ENCODE data around the gene ARAP1. TPM values are rescaled to one million over a fixed set of nuclear protein-coding genes. Genes with fewer than 3 reads are reported as not detected.

ARAP1 gene
- total RNA-seq, 4 donors from 2014 or later: 18.3 to 52.0 (median 26.0) TPM

GRCh38 chr11:72678524-72678923 lies 73.7 kb downstream of the ARAP1 start:
- H3K27ac ChIP-seq: no peak overlapping the region
- no peak for DNase-seq
- intact Hi-C loops (cut with DNase I; ENCODE audit: low total_unique reads): no loop called here
- H3K4me1 ChIP-seq: no peaks in the 10 kb centered on the region
- peaks cover 58 to 60% (median 59%) of the 10 kb centered on the region in 3 donors for H3K27me3 ChIP-seq
- no peaks in the 10 kb centered on the region for H3K36me3 ChIP-seq
- in situ Hi-C loops (cut with MboI; ENCODE audit: low sequenced_read_pairs in 4 of 4): loop anchor here in 1 of 4 donors (10.0 kb wide), 1 partner anchor 204 kb away; no protein-coding TSS in a partner anchor
- TF ChIP-seq CTCF (IDR thresholded peaks at IDR 0.05 in 4 of 5, conservative IDR thresholded peaks at IDR 0.05 in 1 of 5): no peak
- TF ChIP-seq POLR2A (IDR thresholded peaks at IDR 0.05): no peak
- H3K9me3 ChIP-seq: no peaks in the 10 kb centered on the region
- H3K4me3 ChIP-seq: no peak overlapping the region
- no peak for ATAC-seq

GRCh38 chr11:72676861-72677341 lies 75.3 kb downstream of the ARAP1 start:
- in situ Hi-C loops (cut with MboI; ENCODE audit: low sequenced_read_pairs in 4 of 4) (loop anchor here in 1 of 4 donors (10.0 kb wide), 1 partner anchor 202 kb away; no protein-coding TSS in a partner anchor), intact Hi-C loops (cut with DNase I; ENCODE audit: low total_unique reads) (no loop called here)
- H3K9me3 ChIP-seq: no peaks in the 10 kb centered on the region
- peaks cover 65 to 72% (median 65%) of the 10 kb centered on the region in 3 donors for H3K27me3 ChIP-seq
- TF ChIP-seq CTCF (IDR thresholded peaks at IDR 0.05 in 4 of 5, conservative IDR thresholded peaks at IDR 0.05 in 1 of 5) (no peak), POLR2A (IDR thresholded peaks at IDR 0.05) (no peak)
- DNase-seq (no peak), ATAC-seq (no peak)
- H3K27ac ChIP-seq: no peak overlapping the region
- no peaks in the 10 kb centered on the region for H3K36me3 ChIP-seq
- no peak overlapping the region for H3K4me3 ChIP-seq
- no peaks in the 10 kb centered on the region for H3K4me1 ChIP-seq

- intact Hi-C loops (cut with DNase I; ENCODE audit: low total_unique reads): no loop called here
- peaks cover 65 to 72% (median 65%) of the 10 kb centered on the region in 3 donors for H3K27me3 ChIP-seq
- DNase-seq (no peak), ATAC-seq (no peak)
- no peaks in the 10 kb centered on the region for H3K4me1 ChIP-seq
- H3K4me3 ChIP-seq: no peak overlapping the region
- no peak overlapping the region for H3K27ac ChIP-seq
- no peak for TF ChIP-seq CTCF (IDR thresholded peaks at IDR 0.05 in 4 of 5, conservative IDR thresholded peaks at IDR 0.05 in 1 of 5)
- TF ChIP-seq POLR2A (IDR thresholded peaks at IDR 0.05): no peak
- no peaks in the 10 kb centered on the region for H3K9me3 ChIP-seq
- no peaks in the 10 kb centered on the region for H3K36me3 ChIP-seq
- in situ Hi-C loops (cut with MboI; ENCODE audit: low sequenced_read_pairs in 4 of 4): loop anchor here in 1 of 4 donors (10.0 kb wide), 1 partner anchor 200 kb away; no protein-coding TSS in a partner anchor
Observed at GRCh38 chr11:72675221-72675620, 77.0 kb downstream of the ARAP1 start.

GRCh38 chr11:72673943-72674828 lies 78.0 kb downstream of the ARAP1 start, which contains the start of gene PDE2A:
Gene PDE2A, minus strand, starts transcription at chr11:72674422. Its CDS starts 215 bp downstream, at chr11:72674207.
- TF ChIP-seq CTCF (IDR thresholded peaks at IDR 0.05 in 4 of 5, conservative IDR thresholded peaks at IDR 0.05 in 1 of 5): no peak
- TF ChIP-seq POLR2A (IDR thresholded peaks at IDR 0.05): no peak
- ATAC-seq (no peak), DNase-seq (no peak)
- no peak within 1 kb of the TSS for H3K27ac ChIP-seq
- no peaks in the 10 kb centered on the region for H3K36me3 ChIP-seq
- no peaks in the 10 kb centered on the region for H3K4me1 ChIP-seq
- in situ Hi-C loops (cut with MboI; ENCODE audit: low sequenced_read_pairs in 4 of 4) (loop anchor here in 1 of 4 donors (10.0 kb wide), 1 partner anchor 199 kb away; no protein-coding TSS in a partner anchor), intact Hi-C loops (cut with DNase I; ENCODE audit: low total_unique reads) (no loop called here)
- H3K9me3 ChIP-seq: no peaks in the 10 kb centered on the region
- peaks cover 57 to 66% (median 62%) of the 10 kb centered on the region in 3 donors for H3K27me3 ChIP-seq
- H3K4me3 ChIP-seq: no peak within 1 kb of the TSS

Measured in gastrocnemius medialis (tissue), 4 donors.